ENCODE results near the gene TCFL5. TPM values are rescaled to one million over a fixed set of nuclear protein-coding genes. Genes with fewer than 3 reads are reported as not detected.
"Not testable (repeated sequence)": the region's sequence is repeated elsewhere in the genome, so short reads cannot be mapped to it uniquely, and the experiment has no call there.

Gene TCFL5
- polyA plus RNA-seq, 4 donors = 10.9 to 14.5 (median 12.7) TPM

- DNase-seq (ENCODE audit: low read depth in 4 of 4, low spot score in 2 of 4) = no peak
These were observed 1.9 kb downstream of the TCFL5 start for GRCh38 chr20:62859721-62860120.

- no peak for DNase-seq (ENCODE audit: low read depth in 4 of 4, low spot score in 2 of 4)
These were observed 3.4 kb downstream of the TCFL5 start for GRCh38 chr20:62858058-62858830.

GRCh38 chr20:62856931-62857619, 4.5 kb downstream of the TCFL5 start:
- DNase-seq (ENCODE audit: low read depth in 4 of 4, low spot score in 2 of 4) = no peak

- no peak for DNase-seq (ENCODE audit: low read depth in 4 of 4, low spot score in 2 of 4)
These were observed 6.5 kb downstream of the TCFL5 start for GRCh38 chr20:62855120-62855519.

GRCh38 chr20:62854121-62854520, 7.5 kb downstream of the TCFL5 start:
- DNase-seq (ENCODE audit: low read depth in 4 of 4, low spot score in 2 of 4) = no peak

GRCh38 chr20:62853304-62853703, 8.3 kb downstream of the TCFL5 start:
- DNase-seq (ENCODE audit: low read depth in 4 of 4, low spot score in 2 of 4) = not testable (repeated sequence)

GRCh38 chr20:62852841-62853240, 8.8 kb downstream of the TCFL5 start:
- DNase-seq (ENCODE audit: low read depth in 4 of 4, low spot score in 2 of 4) = no peak

GRCh38 chr20:62852196-62852595, 9.4 kb downstream of the TCFL5 start:
- no peak for DNase-seq (ENCODE audit: low read depth in 4 of 4, low spot score in 2 of 4)

GRCh38 chr20:62850333-62850974, 11.2 kb downstream of the TCFL5 start:
- no peak for DNase-seq (ENCODE audit: low read depth in 4 of 4, low spot score in 2 of 4)

GRCh38 chr20:62849431-62849830, 12.2 kb downstream of the TCFL5 start:
- DNase-seq (ENCODE audit: low read depth in 4 of 4, low spot score in 2 of 4) = no peak

- not testable (repeated sequence) for DNase-seq (ENCODE audit: low read depth in 4 of 4, low spot score in 2 of 4)
These were observed 12.7 kb downstream of the TCFL5 start for GRCh38 chr20:62848917-62849316.

- DNase-seq (ENCODE audit: low read depth in 4 of 4, low spot score in 2 of 4) = no peak
These were observed 15.3 kb downstream of the TCFL5 start for GRCh38 chr20:62846166-62846890.

GRCh38 chr20:62845416-62846160, 16.0 kb downstream of the TCFL5 start:
- no peak for DNase-seq (ENCODE audit: low read depth in 4 of 4, low spot score in 2 of 4)

- DNase-seq (ENCODE audit: low read depth in 4 of 4, low spot score in 2 of 4) = no peak
These were observed 17.4 kb downstream of the TCFL5 start for GRCh38 chr20:62844182-62844581.

- DNase-seq (ENCODE audit: low read depth in 4 of 4, low spot score in 2 of 4) = no peak
These were observed 18.0 kb downstream of the TCFL5 start for GRCh38 chr20:62843656-62844055.

- DNase-seq (ENCODE audit: low read depth in 4 of 4, low spot score in 2 of 4) = no peak
These were observed 19.9 kb downstream of the TCFL5 start for GRCh38 chr20:62841705-62842212.

GRCh38 chr20:62840244-62841197, 21.1 kb downstream of the TCFL5 start:
- no peak for DNase-seq (ENCODE audit: low read depth in 4 of 4, low spot score in 2 of 4)

GRCh38 chr20:62839816-62840215, 21.8 kb downstream of the TCFL5 start:
- DNase-seq (ENCODE audit: low read depth in 4 of 4, low spot score in 2 of 4) = no peak

- no peak for DNase-seq (ENCODE audit: low read depth in 4 of 4, low spot score in 2 of 4)
These were observed 22.4 kb downstream of the TCFL5 start for GRCh38 chr20:62839261-62839660.
